ENCODE data around the gene KIF12.

DNA sequence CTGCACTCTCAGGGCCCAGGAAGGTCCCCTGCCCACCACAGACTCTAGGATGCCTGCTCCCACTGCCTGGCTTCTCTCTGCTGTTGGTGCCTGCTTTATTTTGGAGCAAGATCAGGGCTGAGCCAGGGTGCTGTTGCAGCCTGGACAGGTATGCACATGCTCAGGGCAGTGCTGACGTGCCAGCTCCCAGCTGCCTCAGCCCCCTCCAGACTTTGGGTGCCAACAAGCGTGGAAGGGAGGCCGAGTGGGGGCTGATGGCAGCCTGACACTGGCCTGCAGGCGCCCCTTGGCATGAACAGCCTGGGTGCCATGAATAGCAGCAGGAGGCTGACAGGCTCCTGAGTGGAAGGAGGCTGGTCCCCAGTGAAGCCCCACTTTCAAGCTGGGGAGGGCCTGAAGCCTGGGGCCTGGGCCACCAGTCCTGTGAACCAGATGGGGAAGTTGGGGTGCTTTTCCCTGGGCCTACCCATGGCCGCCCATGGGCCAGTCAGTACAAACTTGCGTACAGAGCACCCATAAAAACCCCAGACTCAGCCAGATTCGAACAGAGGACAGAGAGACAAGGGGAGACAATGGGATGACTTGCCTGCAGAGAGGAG lies 27.8 kb downstream of the KIF12 start:
- TF ChIP-seq, protein P1, sequence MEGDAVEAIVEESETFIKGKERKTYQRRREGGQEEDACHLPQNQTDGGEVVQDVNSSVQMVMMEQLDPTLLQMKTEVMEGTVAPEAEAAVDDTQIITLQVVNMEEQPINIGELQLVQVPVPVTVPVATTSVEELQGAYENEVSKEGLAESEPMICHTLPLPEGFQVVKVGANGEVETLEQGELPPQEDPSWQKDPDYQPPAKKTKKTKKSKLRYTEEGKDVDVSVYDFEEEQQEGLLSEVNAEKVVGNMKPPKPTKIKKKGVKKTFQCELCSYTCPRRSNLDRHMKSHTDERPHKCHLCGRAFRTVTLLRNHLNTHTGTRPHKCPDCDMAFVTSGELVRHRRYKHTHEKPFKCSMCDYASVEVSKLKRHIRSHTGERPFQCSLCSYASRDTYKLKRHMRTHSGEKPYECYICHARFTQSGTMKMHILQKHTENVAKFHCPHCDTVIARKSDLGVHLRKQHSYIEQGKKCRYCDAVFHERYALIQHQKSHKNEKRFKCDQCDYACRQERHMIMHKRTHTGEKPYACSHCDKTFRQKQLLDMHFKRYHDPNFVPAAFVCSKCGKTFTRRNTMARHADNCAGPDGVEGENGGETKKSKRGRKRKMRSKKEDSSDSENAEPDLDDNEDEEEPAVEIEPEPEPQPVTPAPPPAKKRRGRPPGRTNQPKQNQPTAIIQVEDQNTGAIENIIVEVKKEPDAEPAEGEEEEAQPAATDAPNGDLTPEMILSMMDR (IDR thresholded peaks at IDR 0.05; ENCODE audit: extremely low read depth in 1 of 2, insufficient read depth in 1 of 2, low read depth in 1 of 2, low read length in 2 of 2) = no peak
- TF ChIP-seq GATA2 (IDR thresholded peaks at IDR 0.05; ENCODE audit: insufficient read depth, insufficient read length, low read depth, low read length) (no peak), POLR2AphosphoS5 (IDR thresholded peaks at IDR 0.05; ENCODE audit: insufficient read depth, low read depth, low read length) (no peak), EZH2 (IDR thresholded peaks at IDR 0.05; ENCODE audit: borderline replicate concordance, low read depth, low read length, severe bottlenecking) (no peak), POLR2A (IDR thresholded peaks at IDR 0.05; ENCODE audit: low read depth, low read length) (no peak)
- TF ChIP-seq, protein P2, sequence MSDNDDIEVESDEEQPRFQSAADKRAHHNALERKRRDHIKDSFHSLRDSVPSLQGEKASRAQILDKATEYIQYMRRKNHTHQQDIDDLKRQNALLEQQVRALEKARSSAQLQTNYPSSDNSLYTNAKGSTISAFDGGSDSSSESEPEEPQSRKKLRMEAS (IDR thresholded peaks at IDR 0.05; ENCODE audit: insufficient read depth, insufficient read length) = no peak
